MM.1S (cell line): ENCODE measurements around the gene MAD2L1BP.

Source experiments
- EZH2 ChIP-seq: fragments of 300-600 bp; sonication (generic); optimal IDR thresholded peaks from 2 replicates; pipeline ENCODE3; 2017; ENCODE audit warnings: low read depth, mild to moderate bottlenecking, antibody characterized with exemption, low read length, mixed read lengths
- EZH2phosphoT487 ChIP-seq: fragments of 300-600 bp; sonication (generic); IDR thresholded peaks from 2 replicates; pipeline ENCODE4 v1.6.1; 2018; ENCODE audit warnings: antibody characterized with exemption, low read length
- TF ChIP-seq, protein P1 (sequence below): fragments of 300-600 bp; sonication (generic); IDR thresholded peaks from 2 replicates; pipeline ENCODE4 v1.5.1; 2016; ENCODE audit warnings: antibody characterized with exemption, low read length, mixed read lengths

DNA sequence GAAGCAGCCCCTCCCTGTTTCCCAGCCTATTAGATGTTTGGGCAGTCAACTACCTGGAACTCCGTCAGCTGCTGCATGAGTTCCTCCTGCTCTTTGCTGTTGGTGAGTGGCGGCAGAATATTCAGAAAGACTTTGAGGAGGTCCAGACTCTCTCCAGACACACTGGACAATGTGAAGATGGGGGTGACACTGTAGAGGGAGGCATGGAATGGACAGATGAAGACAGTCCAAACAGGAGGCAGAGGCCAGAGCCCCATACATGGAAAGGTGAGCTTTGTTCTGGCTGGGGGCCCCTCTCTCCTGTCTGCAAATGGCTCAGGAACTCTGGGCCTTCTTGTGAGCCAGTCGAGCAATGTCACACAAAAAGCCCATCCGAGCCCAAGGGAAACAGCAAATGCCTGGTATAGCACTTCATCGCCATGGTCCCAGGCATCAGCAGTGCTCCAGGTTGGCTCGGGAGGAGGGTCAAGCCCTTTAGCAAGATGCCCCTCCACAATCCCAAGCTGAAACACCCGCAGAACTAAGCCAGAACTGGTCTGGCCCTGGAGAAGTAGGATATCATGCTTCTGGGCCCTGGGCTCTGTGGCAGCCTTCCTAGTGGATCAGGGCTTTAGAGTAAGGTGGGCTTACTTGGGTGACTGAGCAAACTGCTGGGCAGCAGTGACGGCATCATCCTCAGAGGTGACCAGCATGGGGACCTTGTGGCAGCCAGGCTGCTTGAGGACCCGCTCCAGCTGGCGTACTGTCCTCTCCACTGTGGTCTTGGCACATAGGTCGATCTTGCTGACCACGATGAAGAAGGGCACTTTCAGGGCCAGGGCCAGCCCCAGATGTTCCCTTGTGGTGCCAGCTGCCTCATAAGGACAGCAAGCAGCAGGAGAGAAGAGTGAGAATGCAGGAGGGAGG, 11.5 kb upstream of the MAD2L1BP start:
- TF ChIP-seq, protein P1, sequence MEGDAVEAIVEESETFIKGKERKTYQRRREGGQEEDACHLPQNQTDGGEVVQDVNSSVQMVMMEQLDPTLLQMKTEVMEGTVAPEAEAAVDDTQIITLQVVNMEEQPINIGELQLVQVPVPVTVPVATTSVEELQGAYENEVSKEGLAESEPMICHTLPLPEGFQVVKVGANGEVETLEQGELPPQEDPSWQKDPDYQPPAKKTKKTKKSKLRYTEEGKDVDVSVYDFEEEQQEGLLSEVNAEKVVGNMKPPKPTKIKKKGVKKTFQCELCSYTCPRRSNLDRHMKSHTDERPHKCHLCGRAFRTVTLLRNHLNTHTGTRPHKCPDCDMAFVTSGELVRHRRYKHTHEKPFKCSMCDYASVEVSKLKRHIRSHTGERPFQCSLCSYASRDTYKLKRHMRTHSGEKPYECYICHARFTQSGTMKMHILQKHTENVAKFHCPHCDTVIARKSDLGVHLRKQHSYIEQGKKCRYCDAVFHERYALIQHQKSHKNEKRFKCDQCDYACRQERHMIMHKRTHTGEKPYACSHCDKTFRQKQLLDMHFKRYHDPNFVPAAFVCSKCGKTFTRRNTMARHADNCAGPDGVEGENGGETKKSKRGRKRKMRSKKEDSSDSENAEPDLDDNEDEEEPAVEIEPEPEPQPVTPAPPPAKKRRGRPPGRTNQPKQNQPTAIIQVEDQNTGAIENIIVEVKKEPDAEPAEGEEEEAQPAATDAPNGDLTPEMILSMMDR, result no peak
- no peak for TF ChIP-seq EZH2phosphoT487
- TF ChIP-seq EZH2, result no peak
